NB4 (cell line): ENCODE data around the gene BMPR1B.
"Not testable (repeated sequence)": the region's sequence is repeated elsewhere in the genome, so short reads cannot be mapped to it uniquely, and the experiment has no call there.

ENCODE experiments used
- POLR2A ChIP-seq: IDR thresholded peaks from 2 replicates; pipeline ENCODE4 v1.6.1; 2011; ENCODE audit warnings: mild to moderate bottlenecking; ENCODE audit not compliant: insufficient read length; ENCODE audit errors: extremely low read depth
- TF ChIP-seq, protein P1 (sequence below): IDR thresholded peaks from one replicate; pipeline ENCODE4 v1.5.1; 2012; ENCODE audit warnings: low read depth, low read length

DNA sequence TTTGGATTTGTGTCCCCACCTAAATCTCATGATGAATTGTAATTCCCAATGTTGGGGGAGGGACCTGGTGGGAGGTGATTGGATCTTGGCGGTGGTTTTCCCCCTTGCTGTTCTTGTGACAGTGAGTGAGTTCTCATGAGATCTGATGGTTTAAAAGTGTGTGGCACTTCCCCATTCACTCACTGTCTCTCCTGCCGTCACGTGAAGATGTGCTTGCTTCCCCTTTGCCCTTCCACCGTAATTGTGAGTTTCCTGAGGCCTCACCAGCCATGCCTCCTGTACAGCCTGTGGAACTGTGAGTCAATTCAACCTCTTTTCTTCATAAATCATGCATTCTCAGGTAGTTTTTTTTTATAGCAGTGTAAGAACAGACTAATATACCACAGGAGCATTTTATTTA, 304.0 kb downstream of the BMPR1B start:
- not testable (repeated sequence) for TF ChIP-seq POLR2A
- TF ChIP-seq, protein P1, sequence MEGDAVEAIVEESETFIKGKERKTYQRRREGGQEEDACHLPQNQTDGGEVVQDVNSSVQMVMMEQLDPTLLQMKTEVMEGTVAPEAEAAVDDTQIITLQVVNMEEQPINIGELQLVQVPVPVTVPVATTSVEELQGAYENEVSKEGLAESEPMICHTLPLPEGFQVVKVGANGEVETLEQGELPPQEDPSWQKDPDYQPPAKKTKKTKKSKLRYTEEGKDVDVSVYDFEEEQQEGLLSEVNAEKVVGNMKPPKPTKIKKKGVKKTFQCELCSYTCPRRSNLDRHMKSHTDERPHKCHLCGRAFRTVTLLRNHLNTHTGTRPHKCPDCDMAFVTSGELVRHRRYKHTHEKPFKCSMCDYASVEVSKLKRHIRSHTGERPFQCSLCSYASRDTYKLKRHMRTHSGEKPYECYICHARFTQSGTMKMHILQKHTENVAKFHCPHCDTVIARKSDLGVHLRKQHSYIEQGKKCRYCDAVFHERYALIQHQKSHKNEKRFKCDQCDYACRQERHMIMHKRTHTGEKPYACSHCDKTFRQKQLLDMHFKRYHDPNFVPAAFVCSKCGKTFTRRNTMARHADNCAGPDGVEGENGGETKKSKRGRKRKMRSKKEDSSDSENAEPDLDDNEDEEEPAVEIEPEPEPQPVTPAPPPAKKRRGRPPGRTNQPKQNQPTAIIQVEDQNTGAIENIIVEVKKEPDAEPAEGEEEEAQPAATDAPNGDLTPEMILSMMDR = not testable (repeated sequence)
